GM08714 (cell line): ENCODE results near the gene CACNA1C.
"Not testable (repeated sequence)": the region's sequence is repeated elsewhere in the genome, so short reads cannot be mapped to it uniquely, and the experiment has no call there.

ENCODE experiments used
- H3K4me3 ChIP-seq: fragments of 200-500 bp; sonication (Bioruptor generic); 2 replicates; pipeline ENCODE4 v1.5.1; 2014; ENCODE audit warnings: mild to moderate bottlenecking, low read length, inconsistent platforms
- ZNF274 ChIP-seq: IDR thresholded peaks from 2 replicates; pipeline ENCODE4 v1.6.1; 2012; ENCODE audit warnings: mild to moderate bottlenecking, low read depth, low read length

The CACNA1C gene

DNA sequence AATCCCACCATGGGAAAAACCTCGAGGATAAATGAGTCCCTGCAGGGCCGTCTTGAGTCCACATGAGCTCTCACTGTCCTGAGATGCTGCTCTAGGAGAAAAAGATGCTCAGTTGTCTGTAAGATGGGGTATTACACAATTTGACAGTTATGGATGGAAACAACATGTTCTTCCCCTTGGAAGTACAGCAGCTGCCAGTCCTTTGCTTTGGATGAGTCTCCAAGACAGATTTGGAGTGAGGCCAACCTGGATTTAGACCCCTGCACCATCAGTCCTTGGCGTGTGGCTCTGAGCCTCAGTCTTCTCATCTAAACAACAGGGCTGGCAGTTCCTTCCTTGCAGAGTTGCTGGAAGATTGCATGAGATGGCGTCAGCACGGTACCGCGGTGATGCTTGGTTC is 432.9 kb downstream of the CACNA1C start:
- no peak overlapping the region for H3K4me3 ChIP-seq
- no peak for TF ChIP-seq ZNF274

DNA sequence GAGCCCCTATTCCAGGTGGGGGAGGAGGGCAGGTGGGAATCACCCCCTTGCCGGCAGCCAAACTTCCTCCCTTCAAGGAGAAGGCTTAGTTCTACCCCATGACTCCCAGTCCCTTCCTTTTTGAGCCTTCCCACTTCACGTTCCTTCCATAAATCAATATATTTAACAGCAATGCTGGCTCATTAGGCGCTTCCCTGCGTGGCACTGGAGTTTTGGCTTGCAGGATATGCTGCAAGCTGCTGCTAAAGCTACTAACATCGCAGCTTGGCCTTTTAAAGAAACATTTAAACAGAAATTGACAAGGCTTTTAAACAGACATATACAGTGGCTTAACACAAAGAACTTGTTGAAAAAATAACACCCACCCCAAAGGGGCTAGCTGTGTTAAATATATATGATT is 434.0 kb downstream of the CACNA1C start:
- no peak overlapping the region for H3K4me3 ChIP-seq
- no peak for TF ChIP-seq ZNF274

DNA sequence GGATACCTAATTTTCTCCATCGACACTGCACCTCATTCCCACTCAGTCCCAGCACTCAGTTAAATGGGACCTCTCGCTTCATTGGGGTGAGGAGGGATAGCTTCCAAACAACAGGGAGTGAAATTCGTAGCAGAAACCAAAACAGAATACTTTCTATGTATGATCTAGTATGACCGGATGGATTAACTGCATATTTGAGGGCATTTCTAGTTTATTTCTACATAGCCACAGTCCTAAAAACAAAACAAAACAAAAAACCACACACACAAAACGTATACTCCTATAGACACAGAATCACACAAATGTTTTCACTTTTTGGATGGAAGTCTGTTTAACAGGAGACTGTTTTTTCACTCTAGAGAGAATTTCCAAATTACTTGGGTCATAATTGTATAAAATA is 434.5 kb downstream of the CACNA1C start:
- no peak for TF ChIP-seq ZNF274
- H3K4me3 ChIP-seq = no peak overlapping the region

GRCh38 chr12:2488131-2488530 is 435.3 kb downstream of the CACNA1C start:
- H3K4me3 ChIP-seq = no peak overlapping the region
- no peak for TF ChIP-seq ZNF274

DNA sequence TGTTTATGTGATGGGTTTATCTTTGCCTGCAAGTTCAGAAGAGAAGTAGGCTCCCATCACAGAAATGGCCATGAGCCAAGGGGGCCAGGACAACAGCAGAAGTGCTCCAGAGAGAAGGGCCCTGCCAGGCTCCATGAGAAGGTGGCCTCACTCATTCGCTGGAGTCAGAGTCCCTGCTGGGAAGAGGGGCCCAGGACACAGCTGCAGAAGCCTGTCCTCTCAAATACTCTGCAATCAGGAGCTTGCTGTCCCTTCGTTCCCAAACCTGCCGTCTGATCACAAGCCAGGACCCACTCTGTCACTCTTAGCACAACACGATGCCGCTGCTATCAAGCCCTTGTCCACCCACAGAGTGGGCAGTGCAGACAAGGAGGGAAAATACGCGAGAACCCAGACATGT is 435.8 kb downstream of the CACNA1C start:
- H3K4me3 ChIP-seq = no peak overlapping the region
- no peak for TF ChIP-seq ZNF274

- TF ChIP-seq ZNF274 = no peak
- no peak overlapping the region for H3K4me3 ChIP-seq
Measured at GRCh38 chr12:2489275-2489674, 436.5 kb downstream of the CACNA1C start.

DNA sequence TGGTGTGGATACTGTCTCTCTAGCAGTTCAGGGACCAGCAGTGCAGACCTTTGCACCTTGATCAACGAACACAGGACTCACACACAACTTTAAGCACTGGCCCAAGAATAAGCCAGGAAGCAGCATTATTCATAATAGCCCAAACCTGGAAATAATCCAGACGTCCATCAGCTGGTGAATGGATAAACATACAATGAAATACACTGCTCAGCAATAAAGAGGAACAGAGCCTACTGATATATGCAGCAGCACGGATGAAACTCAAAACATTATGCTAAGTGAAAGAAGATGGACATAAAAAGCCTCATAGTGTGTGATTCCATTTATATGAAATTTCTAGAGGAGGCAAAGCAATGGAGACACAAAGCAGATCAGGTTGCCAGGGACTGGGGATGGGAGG is 438.0 kb downstream of the CACNA1C start:
- H3K4me3 ChIP-seq = no peak overlapping the region
- no peak for TF ChIP-seq ZNF274

DNA sequence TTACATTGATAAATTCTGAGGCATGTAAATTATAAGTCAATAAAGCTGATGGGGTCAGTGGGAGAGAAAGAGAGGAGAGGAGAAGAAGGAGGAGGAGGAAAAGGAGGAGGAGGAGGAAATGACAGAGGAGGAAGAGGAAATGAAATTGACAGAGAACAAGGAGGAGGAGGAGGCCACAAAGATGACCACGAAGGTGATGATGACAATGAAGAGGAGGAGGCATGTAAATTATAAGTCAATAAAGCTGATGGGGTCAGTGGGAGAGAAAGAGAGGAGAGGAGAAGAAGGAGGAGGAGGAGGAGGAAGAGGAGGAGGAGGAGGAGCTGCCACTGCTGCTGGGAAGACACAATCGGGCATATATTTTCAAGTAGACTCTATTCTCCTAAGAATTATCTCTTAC is 438.6 kb downstream of the CACNA1C start:
- H3K4me3 ChIP-seq = not testable (repeated sequence)

DNA sequence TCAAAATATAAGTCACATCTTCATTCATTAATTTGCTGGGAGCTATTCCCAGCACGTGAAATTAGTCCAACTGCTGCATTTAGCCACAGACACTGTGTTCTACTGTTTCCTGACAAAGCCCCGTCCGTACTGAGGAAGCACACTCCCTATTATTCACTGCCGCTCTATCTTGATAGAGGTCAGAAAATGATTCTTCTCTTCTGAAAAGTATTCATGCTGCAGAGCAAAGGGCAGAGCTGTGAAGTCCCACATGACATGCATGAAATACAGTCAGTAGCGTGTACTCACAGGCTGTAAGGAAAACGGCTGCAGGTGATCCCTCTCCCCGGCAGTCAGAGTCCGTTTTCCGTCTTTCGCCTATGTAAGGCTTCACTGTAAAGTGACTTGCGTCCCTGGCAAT is 439.4 kb downstream of the CACNA1C start:
- no peak overlapping the region for H3K4me3 ChIP-seq
- no peak for TF ChIP-seq ZNF274

DNA sequence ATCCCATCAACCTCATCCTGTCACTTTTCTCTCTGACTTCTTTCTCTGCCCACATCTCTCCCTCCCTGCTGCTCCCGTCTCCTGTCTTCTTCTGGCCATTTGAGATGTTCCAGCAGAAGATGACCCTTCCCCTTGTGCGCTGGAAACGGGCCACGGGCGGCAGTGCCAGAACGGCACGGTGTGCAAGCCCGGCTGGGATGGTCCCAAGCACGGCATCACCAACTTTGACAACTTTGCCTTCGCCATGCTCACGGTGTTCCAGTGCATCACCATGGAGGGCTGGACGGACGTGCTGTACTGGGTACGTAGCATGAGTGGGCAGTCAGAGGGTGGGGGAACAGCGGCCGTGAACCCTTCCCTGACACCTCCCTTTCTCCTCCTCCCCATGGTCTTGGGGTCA is 440.3 kb downstream of the CACNA1C start:
- H3K4me3 ChIP-seq = no peak overlapping the region
- TF ChIP-seq ZNF274 = no peak

DNA sequence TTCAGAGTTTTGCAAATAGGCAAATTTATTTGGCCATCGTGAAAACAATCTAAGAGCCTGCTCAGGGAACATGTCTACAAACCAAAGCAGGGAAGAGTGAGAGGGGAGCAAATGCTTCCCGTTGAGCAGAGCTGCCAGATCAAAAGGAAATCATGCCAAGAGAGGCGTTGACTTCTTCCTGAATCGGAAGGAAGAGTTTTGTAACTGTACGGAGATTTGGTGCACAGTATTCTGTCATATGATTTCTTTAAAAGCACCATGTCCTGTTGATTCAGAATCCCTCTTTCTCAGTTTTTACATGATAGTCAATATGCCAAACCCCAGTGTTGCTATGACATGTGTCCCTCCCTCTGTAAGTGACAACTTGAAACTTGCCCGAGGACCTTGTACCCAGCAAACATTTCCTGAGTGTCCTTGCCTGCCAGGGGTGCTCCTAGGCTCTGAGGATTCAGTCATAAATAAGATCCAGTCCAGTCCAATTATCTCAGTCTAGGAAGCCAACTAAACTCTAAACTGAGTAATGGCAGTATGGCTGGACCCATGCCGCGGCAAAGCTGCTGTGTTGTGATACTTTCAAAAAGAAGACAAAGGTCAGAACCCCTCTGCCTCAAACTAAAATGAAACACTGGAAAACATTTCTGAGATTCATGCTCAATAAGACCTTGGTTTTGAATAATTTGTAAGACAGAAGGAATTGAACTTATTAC is 441.9 kb downstream of the CACNA1C start:
- no peak overlapping the region for H3K4me3 ChIP-seq
- no peak for TF ChIP-seq ZNF274

DNA sequence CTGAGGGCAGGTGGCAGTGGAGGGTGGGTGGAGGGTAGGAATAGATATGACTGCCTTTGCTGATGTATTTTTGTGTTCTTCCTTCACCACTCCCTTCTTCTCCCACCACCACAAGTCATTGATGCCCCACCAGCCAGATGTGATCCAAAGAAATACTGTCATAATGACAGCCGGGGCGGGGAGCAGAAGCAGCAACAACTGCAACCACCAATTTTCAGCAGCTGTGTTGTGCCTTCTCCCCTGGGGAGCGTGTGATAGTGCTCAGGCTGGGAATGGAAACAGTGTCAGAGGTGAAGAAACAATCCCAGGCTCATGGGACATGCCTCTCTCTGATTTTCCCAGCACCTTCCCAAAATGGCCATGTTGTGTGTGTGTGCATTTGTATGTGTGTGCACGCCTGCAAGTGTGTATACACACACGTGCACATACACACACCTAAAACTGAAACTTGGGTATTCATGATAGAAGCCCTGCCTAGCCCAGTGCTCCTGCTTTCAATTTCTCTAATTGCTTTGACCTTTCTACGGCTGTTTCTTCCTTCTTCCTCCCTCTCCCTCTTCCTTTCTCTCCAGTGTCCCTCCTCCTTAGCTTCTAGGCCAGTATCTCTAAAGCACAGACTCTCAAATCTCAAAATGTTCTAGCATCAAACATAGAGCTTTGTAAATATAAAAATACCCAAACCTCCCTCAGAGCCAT is 442.8 kb downstream of the CACNA1C start:
- H3K4me3 ChIP-seq = no peak overlapping the region
- TF ChIP-seq ZNF274 = no peak

DNA sequence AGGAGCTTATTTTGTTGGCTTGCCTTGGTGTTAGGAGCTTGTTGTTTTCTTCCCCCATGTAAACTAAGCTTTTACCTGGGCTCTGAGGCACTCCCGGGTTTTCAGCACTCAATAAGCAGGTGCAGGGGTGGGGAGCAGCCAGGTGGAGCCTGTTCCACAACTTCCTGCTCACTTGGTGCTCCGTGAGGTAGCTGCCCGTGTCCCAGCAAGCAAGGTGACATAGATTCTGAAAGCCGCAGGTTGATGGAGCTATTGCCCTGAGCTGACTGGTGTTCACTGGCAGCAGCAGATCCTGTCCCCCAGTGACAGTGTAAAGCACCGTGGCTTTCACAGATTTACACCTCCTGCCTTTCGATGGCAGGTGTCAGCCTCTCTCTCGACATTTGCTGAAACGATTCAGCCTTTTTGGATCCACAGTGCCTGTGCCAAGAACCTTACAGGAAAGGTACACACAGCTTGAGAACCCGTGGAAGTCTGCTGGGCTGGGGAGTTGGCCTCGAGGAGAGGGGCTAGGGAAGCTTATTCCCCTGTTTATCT is 446.2 kb downstream of the CACNA1C start:
- H3K4me3 ChIP-seq = no peak overlapping the region
- no peak for TF ChIP-seq ZNF274

GRCh38 chr12:2501464-2502191 is 448.8 kb downstream of the CACNA1C start:
- TF ChIP-seq ZNF274 = no peak
- H3K4me3 ChIP-seq = no peak overlapping the region

DNA sequence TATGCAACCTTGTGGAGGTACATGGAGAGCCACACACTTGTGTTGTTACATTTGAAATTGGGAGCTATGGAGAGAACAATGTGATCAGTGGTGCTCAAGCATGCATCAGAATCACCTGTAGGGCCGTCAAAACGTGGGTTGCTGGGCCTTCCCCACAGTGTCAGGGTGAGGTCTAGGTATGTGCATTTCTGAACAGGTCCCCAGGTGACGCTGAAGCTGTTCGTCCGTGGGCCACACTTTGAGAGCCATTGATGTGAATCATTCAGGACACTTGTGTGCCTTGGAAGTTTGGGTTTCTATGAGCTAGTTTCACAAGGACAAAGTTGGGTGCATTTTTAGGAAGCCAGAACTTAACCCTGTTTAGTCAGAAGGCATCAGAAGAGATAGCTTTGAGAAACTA is 450.2 kb downstream of the CACNA1C start:
- H3K4me3 ChIP-seq = no peak overlapping the region
- no peak for TF ChIP-seq ZNF274

- TF ChIP-seq ZNF274 = no peak
- no peak overlapping the region for H3K4me3 ChIP-seq
Measured at GRCh38 chr12:2503762-2504161, 451.0 kb downstream of the CACNA1C start.
